Endothelial cell (in vitro differentiated cells): ENCODE measurements around the gene PRRX2. TPM values are rescaled to one million over a fixed set of nuclear protein-coding genes. Genes with fewer than 3 reads are reported as not detected.
A peak's percentile ranks its signal among the peaks of the same experiment; 100 is the strongest.

Source experiments
- DNase-seq: peaks from one replicate; pipeline ENCODE4 v3.0.0; 2021; ENCODE audit warnings: low spot score
- H3K27ac Mint-ChIP-seq: one replicate; pipeline ENCODE4 v1.8.0; 2021; ENCODE audit warnings: mixed read lengths, inconsistent platforms; ENCODE audit not compliant: unreplicated experiment
- H3K27me3 Mint-ChIP-seq: one replicate; pipeline ENCODE4 v1.8.0; 2021; ENCODE audit warnings: mild to moderate bottlenecking, moderate library complexity, mixed read lengths, inconsistent platforms; ENCODE audit not compliant: unreplicated experiment
- H3K36me3 Mint-ChIP-seq: one replicate; pipeline ENCODE4 v1.8.0; 2021; ENCODE audit warnings: mild to moderate bottlenecking, low read depth, mixed read lengths, inconsistent platforms; ENCODE audit not compliant: unreplicated experiment
- H3K4me1 Mint-ChIP-seq: one replicate; pipeline ENCODE4 v1.8.0; 2021; ENCODE audit warnings: mild to moderate bottlenecking, mixed read lengths, inconsistent platforms; ENCODE audit not compliant: unreplicated experiment
- H3K4me3 Mint-ChIP-seq: one replicate; pipeline ENCODE4 v1.8.0; 2021; ENCODE audit warnings: mild to moderate bottlenecking, mixed read lengths, inconsistent platforms; ENCODE audit not compliant: unreplicated experiment
- H3K9me3 Mint-ChIP-seq: one replicate; pipeline ENCODE4 v1.8.0; 2021; ENCODE audit warnings: mixed read lengths, inconsistent platforms; ENCODE audit not compliant: unreplicated experiment
- total RNA-seq: library from RNA; stranded (reverse); fragmentation: NEBNext Ultra II Directional; extraction: Animal tissue kit (Norgen Biotek cat#: 25700); gene quantifications from one replicate; pipeline ENCODE4 v1.2.1, GENCODE V29; 2021; ENCODE audit not compliant: unreplicated experiment
- TF ChIP-seq, protein P1 (sequence below): fragments of 200-600 bp; sonication (generic); IDR thresholded peaks from one replicate; pipeline ENCODE4 v1.5.0; 2021; ENCODE audit warnings: antibody characterized with exemption; ENCODE audit not compliant: unreplicated experiment

Gene PRRX2
- total RNA-seq, 1 donor from 2014 or later = 0.21 TPM

DNA sequence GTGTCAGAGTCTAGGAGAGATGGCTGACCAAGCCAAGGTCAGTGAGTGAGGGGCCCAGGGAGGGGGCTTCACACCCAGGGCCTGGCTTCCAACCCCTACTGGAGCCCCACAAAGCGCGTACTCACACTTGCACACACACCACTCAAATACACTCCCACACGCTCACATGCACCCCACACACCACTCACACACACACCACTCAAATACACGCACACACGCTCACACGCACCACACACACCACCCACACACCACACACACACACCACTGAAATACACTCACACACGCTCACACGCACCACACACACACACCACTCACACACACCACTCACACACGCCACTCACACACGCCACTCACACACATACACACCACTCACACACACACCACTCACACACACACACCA is 17.8 kb upstream of the PRRX2 start:
- Mint-ChIP-seq H3K4me1 (no peaks in the 10 kb centered on the region), H3K36me3 (peaks cover 4% of the 10 kb centered on the region), H3K27me3 (peaks cover 11% of the 10 kb centered on the region), H3K9me3 (no peaks in the 10 kb centered on the region), H3K4me3 (no peak overlapping the region), H3K27ac (no peak overlapping the region)
- no peak for DNase-seq
- TF ChIP-seq, protein P1, sequence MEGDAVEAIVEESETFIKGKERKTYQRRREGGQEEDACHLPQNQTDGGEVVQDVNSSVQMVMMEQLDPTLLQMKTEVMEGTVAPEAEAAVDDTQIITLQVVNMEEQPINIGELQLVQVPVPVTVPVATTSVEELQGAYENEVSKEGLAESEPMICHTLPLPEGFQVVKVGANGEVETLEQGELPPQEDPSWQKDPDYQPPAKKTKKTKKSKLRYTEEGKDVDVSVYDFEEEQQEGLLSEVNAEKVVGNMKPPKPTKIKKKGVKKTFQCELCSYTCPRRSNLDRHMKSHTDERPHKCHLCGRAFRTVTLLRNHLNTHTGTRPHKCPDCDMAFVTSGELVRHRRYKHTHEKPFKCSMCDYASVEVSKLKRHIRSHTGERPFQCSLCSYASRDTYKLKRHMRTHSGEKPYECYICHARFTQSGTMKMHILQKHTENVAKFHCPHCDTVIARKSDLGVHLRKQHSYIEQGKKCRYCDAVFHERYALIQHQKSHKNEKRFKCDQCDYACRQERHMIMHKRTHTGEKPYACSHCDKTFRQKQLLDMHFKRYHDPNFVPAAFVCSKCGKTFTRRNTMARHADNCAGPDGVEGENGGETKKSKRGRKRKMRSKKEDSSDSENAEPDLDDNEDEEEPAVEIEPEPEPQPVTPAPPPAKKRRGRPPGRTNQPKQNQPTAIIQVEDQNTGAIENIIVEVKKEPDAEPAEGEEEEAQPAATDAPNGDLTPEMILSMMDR = no peak

DNA sequence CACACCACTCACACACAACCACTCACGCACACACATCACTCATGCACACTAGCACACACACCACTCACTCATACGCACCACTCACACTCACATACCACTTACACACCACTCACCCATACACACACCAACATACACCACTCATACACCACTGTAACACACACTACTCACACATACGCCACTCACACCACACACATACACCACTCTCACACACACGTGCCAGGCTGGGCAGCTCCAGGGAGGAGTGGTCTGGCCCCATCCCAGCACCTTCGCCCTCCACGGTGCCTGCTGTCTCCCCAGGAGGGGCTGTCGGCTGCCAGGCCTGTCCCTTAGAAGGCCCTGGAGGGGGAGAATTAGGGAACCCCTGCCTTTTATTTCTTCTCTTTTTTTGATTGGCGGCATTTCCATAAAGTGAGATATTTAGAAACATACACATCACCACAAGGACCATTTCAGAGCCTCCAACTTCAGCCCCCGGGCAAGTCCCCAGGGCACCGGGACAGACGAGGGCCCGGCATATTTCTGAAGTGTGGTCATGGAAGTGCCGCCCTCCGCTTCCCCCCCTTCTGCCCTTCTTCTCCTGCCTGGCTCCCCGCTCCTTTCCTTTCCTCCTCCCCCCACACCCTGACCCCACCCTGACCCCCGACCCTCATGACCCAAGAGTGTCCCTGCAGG is 17.2 kb upstream of the PRRX2 start:
- peaks cover 4% of the 10 kb centered on the region for H3K36me3 Mint-ChIP-seq

DNA sequence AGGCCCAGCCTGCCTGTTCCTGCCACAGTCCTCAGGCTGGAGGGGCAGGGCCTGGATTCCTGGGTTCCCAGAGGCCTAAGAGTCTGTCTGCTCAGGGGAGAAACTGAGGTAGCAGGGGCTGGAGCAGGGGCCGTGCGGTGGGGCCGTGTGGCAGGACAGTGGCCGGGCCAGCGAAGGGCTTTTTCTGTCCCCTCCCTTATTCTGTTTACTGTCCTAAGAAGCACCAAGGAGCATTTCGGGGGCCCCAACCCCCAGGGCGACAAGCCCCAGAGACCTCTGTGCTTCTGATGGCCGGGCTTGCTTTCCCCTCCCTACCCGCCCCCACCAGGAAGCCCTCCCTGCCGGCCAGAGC is 16.7 kb upstream of the PRRX2 start:
- TF ChIP-seq, protein P1 = no peak
- no peaks in the 10 kb centered on the region for H3K9me3 Mint-ChIP-seq
- peaks cover 4% of the 10 kb centered on the region for H3K36me3 Mint-ChIP-seq
- no peaks in the 10 kb centered on the region for H3K4me1 Mint-ChIP-seq
- H3K27ac Mint-ChIP-seq = no peak overlapping the region
- no peak overlapping the region for H3K4me3 Mint-ChIP-seq
- no peak for DNase-seq
- peaks cover 11% of the 10 kb centered on the region for H3K27me3 Mint-ChIP-seq

More for the DNA sequence above, 17.2 kb upstream of the PRRX2 start:
- no peak for DNase-seq
- Mint-ChIP-seq H3K27me3 (peaks cover 11% of the 10 kb centered on the region), H3K27ac (no peak overlapping the region), H3K4me3 (peak overlapping the region; percentile 21), H3K9me3 (no peaks in the 10 kb centered on the region), H3K4me1 (no peaks in the 10 kb centered on the region)
- TF ChIP-seq, protein P1 = no peak

DNA sequence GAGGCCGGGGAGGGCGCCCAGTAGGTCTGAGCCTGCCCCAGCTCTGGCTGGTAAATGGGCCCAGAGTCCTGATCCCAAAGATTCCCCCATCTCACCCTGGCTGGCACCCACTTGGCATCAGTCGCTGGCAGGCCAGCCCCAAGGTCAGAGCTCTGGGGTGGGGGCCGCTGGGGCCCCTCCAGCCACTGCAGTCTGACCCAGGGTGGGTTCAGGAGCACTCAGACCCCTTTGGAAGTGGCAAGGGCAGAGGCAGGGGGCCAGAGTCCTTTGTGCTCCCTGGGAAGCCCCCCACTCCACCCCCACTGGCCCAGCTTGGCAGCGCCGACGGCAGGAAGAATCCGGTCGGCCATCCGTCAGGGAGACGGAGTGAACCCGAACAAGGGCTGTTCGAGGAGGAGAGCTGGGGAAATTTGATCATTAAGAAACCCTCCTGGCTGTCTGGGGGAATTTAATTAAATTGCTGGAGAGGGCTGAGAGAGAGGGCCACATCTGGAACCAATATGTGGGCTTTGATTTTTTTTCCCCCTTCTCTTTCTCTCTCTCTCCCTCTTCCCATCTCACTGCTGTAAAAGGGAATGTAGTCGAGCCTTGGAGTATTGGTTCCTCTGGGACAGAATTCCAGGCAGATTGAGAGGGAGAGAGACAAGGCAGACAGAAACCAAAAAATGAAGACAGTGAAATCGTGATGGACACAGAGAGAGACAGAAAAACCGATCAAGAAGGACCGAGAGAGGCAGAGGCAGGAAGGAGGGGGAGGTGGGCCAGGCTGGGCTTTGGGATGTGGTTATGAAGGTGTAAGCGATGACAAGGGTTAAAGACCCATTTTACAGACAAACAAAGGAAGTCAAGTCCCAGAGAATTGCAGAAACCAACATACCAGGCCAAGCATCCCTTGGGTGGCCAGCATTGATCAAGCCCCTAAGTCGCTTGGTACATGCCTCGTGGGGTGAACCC is 15.4 kb upstream of the PRRX2 start:
- H3K4me1 Mint-ChIP-seq = no peaks in the 10 kb centered on the region
- H3K9me3 Mint-ChIP-seq = no peaks in the 10 kb centered on the region
- no peak overlapping the region for H3K27ac Mint-ChIP-seq

More for the DNA sequence above, 15.4 kb upstream of the PRRX2 start:
- TF ChIP-seq, protein P1 = no peak
- H3K36me3 Mint-ChIP-seq = peaks cover 4% of the 10 kb centered on the region
- H3K27me3 Mint-ChIP-seq = peaks cover 11% of the 10 kb centered on the region
- H3K4me3 Mint-ChIP-seq = no peak overlapping the region
- DNase-seq = no peak
